DOHH2 (cell line): ENCODE results near the gene SHROOM3.

Source experiments
- EZH2phosphoT487 ChIP-seq: fragments of 200-600 bp; sonication (generic); IDR thresholded peaks from 2 replicates; pipeline ENCODE4 v1.6.1; 2017; ENCODE audit warnings: borderline replicate concordance, mild to moderate bottlenecking, antibody characterized with exemption, low read length, moderate library complexity, mixed read lengths
- TF ChIP-seq, protein P1 (sequence below): fragments of 200-600 bp; sonication (generic); IDR thresholded peaks from one replicate; pipeline ENCODE4 v1.5.1; 2014; ENCODE audit warnings: antibody characterized with exemption, mild to moderate bottlenecking, low read depth, low read length; ENCODE audit not compliant: poor library complexity, severe bottlenecking

DNA sequence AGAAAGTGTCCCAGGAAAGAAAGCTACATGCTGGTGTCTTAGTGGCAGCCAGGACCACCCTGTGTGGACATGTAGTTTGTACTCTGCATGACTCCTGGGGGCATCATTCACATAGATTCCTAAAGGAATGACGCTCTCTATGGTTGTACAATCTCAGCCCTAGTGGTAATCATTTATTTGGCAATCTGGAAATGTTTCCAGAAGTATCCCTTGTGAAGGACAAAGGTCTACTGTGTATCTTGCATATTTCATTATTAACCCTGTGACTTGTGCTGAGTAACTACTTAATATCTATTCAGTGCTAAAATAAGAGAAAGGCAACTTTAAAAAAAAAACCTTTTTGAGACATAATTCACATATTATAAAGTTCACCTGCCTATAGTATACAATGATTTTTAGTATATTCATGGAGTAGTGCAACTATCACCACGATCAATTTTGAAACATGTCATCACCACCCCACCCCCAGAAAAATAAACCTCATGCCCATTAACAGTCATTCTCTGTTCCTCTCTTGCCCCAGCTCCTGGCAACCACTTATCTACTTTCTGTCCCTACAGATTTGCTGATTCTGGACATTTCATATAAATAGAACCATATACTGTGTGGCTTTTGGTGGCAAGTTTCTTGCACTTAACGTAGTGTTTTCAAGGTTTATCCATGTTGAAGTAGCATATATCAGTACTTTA, 51.7 kb downstream of the SHROOM3 start:
- no peak for TF ChIP-seq EZH2phosphoT487
- TF ChIP-seq, protein P1, sequence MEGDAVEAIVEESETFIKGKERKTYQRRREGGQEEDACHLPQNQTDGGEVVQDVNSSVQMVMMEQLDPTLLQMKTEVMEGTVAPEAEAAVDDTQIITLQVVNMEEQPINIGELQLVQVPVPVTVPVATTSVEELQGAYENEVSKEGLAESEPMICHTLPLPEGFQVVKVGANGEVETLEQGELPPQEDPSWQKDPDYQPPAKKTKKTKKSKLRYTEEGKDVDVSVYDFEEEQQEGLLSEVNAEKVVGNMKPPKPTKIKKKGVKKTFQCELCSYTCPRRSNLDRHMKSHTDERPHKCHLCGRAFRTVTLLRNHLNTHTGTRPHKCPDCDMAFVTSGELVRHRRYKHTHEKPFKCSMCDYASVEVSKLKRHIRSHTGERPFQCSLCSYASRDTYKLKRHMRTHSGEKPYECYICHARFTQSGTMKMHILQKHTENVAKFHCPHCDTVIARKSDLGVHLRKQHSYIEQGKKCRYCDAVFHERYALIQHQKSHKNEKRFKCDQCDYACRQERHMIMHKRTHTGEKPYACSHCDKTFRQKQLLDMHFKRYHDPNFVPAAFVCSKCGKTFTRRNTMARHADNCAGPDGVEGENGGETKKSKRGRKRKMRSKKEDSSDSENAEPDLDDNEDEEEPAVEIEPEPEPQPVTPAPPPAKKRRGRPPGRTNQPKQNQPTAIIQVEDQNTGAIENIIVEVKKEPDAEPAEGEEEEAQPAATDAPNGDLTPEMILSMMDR, result no peak
